HepG2 (cell line): ENCODE data around the gene TMEM38A. TPM values are rescaled to one million over a fixed set of nuclear protein-coding genes. Genes with fewer than 3 reads are reported as not detected.

Experiments used
- ATF6 ChIP-seq: sonication (generic); formaldehyde crosslinking; conservative IDR thresholded peaks from 2 replicates; pipeline ENCODE4 v1.4.0; 2020; ENCODE audit warnings: missing genetic modification reagents
- BRF2 ChIP-seq: sonication (generic); formaldehyde crosslinking; IDR thresholded peaks from 2 replicates; pipeline ENCODE4 v1.8.1; 2022; ENCODE audit warnings: mild to moderate bottlenecking, missing genetic modification reagents
- DDIT3 ChIP-seq: sonication (generic); formaldehyde crosslinking; IDR thresholded peaks from 2 replicates; pipeline ENCODE4 v1.4.0; 2020; ENCODE audit warnings: mild to moderate bottlenecking, missing genetic modification reagents
- GABPB1 ChIP-seq: IDR thresholded peaks from 2 replicates; pipeline ENCODE4 v1.6.1; 2016; ENCODE audit warnings: mild to moderate bottlenecking, missing genetic modification reagents, moderate library complexity, missing compliant biosample characterization
- HCFC1 ChIP-seq: fragments of 150-350 bp; IDR thresholded peaks from 2 replicates; pipeline ENCODE4 v1.6.1; 2014; ENCODE audit warnings: low read depth, low read length
- HMG20A ChIP-seq: IDR thresholded peaks from 2 replicates; pipeline ENCODE4 v1.6.1; 2016; ENCODE audit warnings: borderline replicate concordance
- HOXA7 ChIP-seq: sonication (generic); formaldehyde crosslinking; IDR thresholded peaks from 2 replicates; pipeline ENCODE4 v1.8.1; 2022; ENCODE audit warnings: mild to moderate bottlenecking, missing genetic modification reagents, moderate library complexity
- KAT7 ChIP-seq: IDR thresholded peaks from 2 replicates; pipeline ENCODE4 v1.6.1; 2018; ENCODE audit warnings: borderline replicate concordance, missing compliant biosample characterization
- LCORL ChIP-seq, 2 experiments: fragments of 450-650 bp in 1 of 2; sonication (generic) in 1 of 2; formaldehyde crosslinking in 1 of 2; IDR thresholded peaks; 2 replicates each; pipeline versions ENCODE4 v1.5.0 to v1.6.1; 2017 to 2020; ENCODE audit warnings: antibody characterized with exemption in 1 of 2, missing genetic modification reagents in 1 of 2
- NR0B2 ChIP-seq: sonication (generic); formaldehyde crosslinking; IDR thresholded peaks from 2 replicates; pipeline ENCODE4 v1.4.0; 2020; ENCODE audit warnings: mild to moderate bottlenecking, missing genetic modification reagents
- NR2F6 ChIP-seq, 2 experiments: IDR thresholded peaks; 2 replicates each; pipeline ENCODE4 v1.6.1; 2016; ENCODE audit warnings: antibody characterized with exemption in 1 of 2, mild to moderate bottlenecking in 1 of 2
- NRL ChIP-seq: sonication (generic); formaldehyde crosslinking; IDR thresholded peaks from 2 replicates; pipeline ENCODE4 v1.5.0; 2020; ENCODE audit warnings: missing genetic modification reagents, mild to moderate bottlenecking, moderate library complexity, borderline replicate concordance
- REL ChIP-seq: sonication (generic); formaldehyde crosslinking; conservative IDR thresholded peaks from 2 replicates; pipeline ENCODE4 v1.8.0; 2022; ENCODE audit warnings: mild to moderate bottlenecking, missing genetic modification reagents, moderate library complexity
- TBX3 ChIP-seq: fragments of 450-650 bp; IDR thresholded peaks from 2 replicates; pipeline ENCODE4 v1.6.1; 2017; ENCODE audit warnings: antibody characterized with exemption, mild to moderate bottlenecking, inconsistent platforms, borderline replicate concordance
- THAP8 ChIP-seq: sonication (generic); formaldehyde crosslinking; IDR thresholded peaks from 2 replicates; pipeline ENCODE4 v1.5.1; 2020; ENCODE audit warnings: missing genetic modification reagents, mild to moderate bottlenecking, borderline replicate concordance
- ZBTB2 ChIP-seq: sonication (generic); formaldehyde crosslinking; IDR thresholded peaks from 2 replicates; pipeline ENCODE4 v1.8.0; 2022; ENCODE audit warnings: low read depth, missing genetic modification reagents
- ZNF264 ChIP-seq: sonication (generic); formaldehyde crosslinking; IDR thresholded peaks from 2 replicates; pipeline ENCODE4 v1.4.0; 2020; ENCODE audit warnings: missing genetic modification reagents
- ZNF678 ChIP-seq: sonication (generic); formaldehyde crosslinking; IDR thresholded peaks from 2 replicates; pipeline ENCODE4 v1.4.0; 2020; ENCODE audit warnings: mild to moderate bottlenecking, missing genetic modification reagents
- ZNF749 ChIP-seq: sonication (generic); formaldehyde crosslinking; IDR thresholded peaks from 2 replicates; pipeline ENCODE4 v1.8.0; 2022; ENCODE audit warnings: mild to moderate bottlenecking, missing genetic modification reagents, moderate library complexity, borderline replicate concordance
- ZNF75D ChIP-seq: sonication (generic); formaldehyde crosslinking; IDR thresholded peaks from 2 replicates; pipeline ENCODE4 v1.8.1; 2023; ENCODE audit warnings: missing genetic modification reagents, mild to moderate bottlenecking, borderline replicate concordance
- ZNF792 ChIP-seq: IDR thresholded peaks from 2 replicates; pipeline ENCODE4 v1.6.1; 2016
- ZNF841 ChIP-seq: sonication (generic); formaldehyde crosslinking; IDR thresholded peaks from 2 replicates; pipeline ENCODE4 v1.8.1; 2023; ENCODE audit warnings: missing genetic modification reagents, borderline replicate concordance
- polyA plus RNA-seq, 8 experiments: library from polyadenylated mRNA; depleted of rRNA in 3 of 8; stranded (reverse) in 7 of 8; unstranded in 1 of 8; fragments of >200 nt; fragmentation: Illumina TruSeq in 4 of 8; extraction: Trizol in 4 of 8; gene quantifications; 2 replicates each; pipeline versions ENCODE4 v1.2.1 to v1.2.3, GENCODE V29; 2011 to 2016; ENCODE audit warnings: low read depth in 4 of 8, missing spikeins in 1 of 8, mixed read lengths in 1 of 8; ENCODE audit not compliant: insufficient read depth in 1 of 8
- total RNA-seq, 5 experiments: library from RNA; depleted of rRNA; stranded (reverse); fragments of >200 nt; fragmentation: Illumina TruSeq; extraction: Trizol; gene quantifications; 2 replicates each; pipeline ENCODE4 v1.2.3, GENCODE V29; 2016; ENCODE audit warnings: low read depth in 1 of 5

Gene TMEM38A
- total and polyA plus RNA-seq, 2 of the 13 experiments (the other 11 are each of a cell fraction or from before 2014, with no cell fraction given), result 4.8 to 6.8 TPM

GRCh38 chr19:16659832-16660708 is 869 bp upstream of the TMEM38A start, which contains the start of gene SMIM7 (continued):
- TF ChIP-seq NR0B2 (CRISPR knock-in tag) (no peak), HMG20A (CRISPR knock-in tag) (no peak), ZNF75D (CRISPR knock-in tag) (no peak), HCFC1 (peak; percentile 27; the same call in 1 of the 2 replicates), TBX3 (no peak), ATF6 (CRISPR knock-in tag) (no peak; the same call in 1 of the 2 replicates), ZNF792 (CRISPR knock-in tag) (no peak; the same call in 1 of the 2 replicates), GABPB1 (CRISPR knock-in tag) (peak; percentile 99), THAP8 (CRISPR knock-in tag) (no peak), ZNF678 (CRISPR knock-in tag) (no peak), ZBTB2 (CRISPR knock-in tag) (no peak; the same call in 1 of the 2 replicates), REL (0 out of 2 replicates have a peak, but pooled peaks have one; percentile 11), HOXA7 (CRISPR knock-in tag) (no peak), NR2F6 (IDR thresholded peaks at IDR 0.05) (peak; percentile 31; the same call in 1 of the 2 replicates), NR2F6 (CRISPR knock-in tag; IDR thresholded peaks at IDR 0.05) (peak; percentile 73; the same call in 1 of the 2 replicates), LCORL (IDR thresholded peaks at IDR 0.05) (no peak), LCORL (CRISPR knock-in tag; IDR thresholded peaks at IDR 0.05) (peak; percentile 61; the same call in 1 of the 2 replicates), KAT7 (CRISPR knock-in tag) (peak; percentile 80; the same call in 1 of the 2 replicates), ZNF264 (CRISPR knock-in tag) (peak; percentile 48; the same call in 1 of the 2 replicates), BRF2 (peak; percentile 52; the same call in 1 of the 2 replicates), ZNF749 (no peak), NRL (no peak; the same call in 1 of the 2 replicates), ZNF841 (no peak), DDIT3 (CRISPR knock-in tag) (no peak)
